ENCODE results near the gene ANKRD62. TPM values are rescaled to one million over a fixed set of nuclear protein-coding genes. Genes with fewer than 3 reads are reported as not detected.
A peak's percentile ranks its signal among the peaks of the same experiment; 100 is the strongest.

Gene ANKRD62
- total and polyA plus RNA-seq, 4 donors = 0.06 to 0.14 (median 0.09) TPM

- Histone ChIP-seq H3K36me3 (ENCODE audit: control insufficient read depth, insufficient read depth, low read length) (no peaks in the 10 kb centered on the region), H3K9me3 (ENCODE audit: control insufficient read depth, insufficient read depth, low read length) (no peaks in the 10 kb centered on the region), H3K4me3 (ENCODE audit: low read depth, low read length) (no peak overlapping the region), H3K27me3 (ENCODE audit: control insufficient read depth, insufficient read depth, low read length) (no peaks in the 10 kb centered on the region), H3K4me1 (ENCODE audit: control insufficient read depth, insufficient read depth, low read length) (no peaks in the 10 kb centered on the region), H3K27ac (ENCODE audit: low read depth, low read length) (no peak overlapping the region)
- 95% methylated on average over 17 of the region's 17 CpGs for WGBS (ENCODE audit: insufficient coverage)
- DNase-seq (ENCODE audit: low read depth in 4 of 6, low spot score in 6 of 6) = no peak
These were observed 1.0 kb upstream of the ANKRD62 start for GRCh38 chr18:12092398-12093229.

DNA sequence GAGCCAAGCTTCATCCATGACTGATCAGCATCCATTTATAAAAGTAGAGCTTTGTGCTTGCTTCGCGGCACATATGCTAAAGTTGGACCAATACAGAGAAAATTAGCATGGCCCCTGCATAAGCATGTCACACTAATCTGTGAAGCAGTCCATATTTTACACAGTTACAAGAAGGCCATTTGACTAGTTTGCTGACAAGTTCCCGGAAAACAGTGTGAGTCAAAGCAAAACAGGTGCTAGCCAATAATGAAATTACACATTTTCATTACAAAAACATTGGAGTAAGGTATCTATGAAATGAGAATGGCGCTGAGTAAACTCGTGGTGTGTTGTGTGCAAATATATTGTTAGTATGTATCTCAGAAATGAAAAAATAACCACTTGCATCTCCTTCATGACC, 4.7 kb downstream of the ANKRD62 start:
- 95% methylated on average over 2 of the region's 5 CpGs for WGBS (ENCODE audit: insufficient coverage)
- Histone ChIP-seq H3K4me1 (ENCODE audit: control insufficient read depth, insufficient read depth, low read length) (no peaks in the 10 kb centered on the region), H3K4me3 (ENCODE audit: low read depth, low read length) (no peak overlapping the region), H3K27me3 (ENCODE audit: control insufficient read depth, insufficient read depth, low read length) (no peaks in the 10 kb centered on the region), H3K36me3 (ENCODE audit: control insufficient read depth, insufficient read depth, low read length) (no peaks in the 10 kb centered on the region), H3K27ac (ENCODE audit: low read depth, low read length) (no peak overlapping the region), H3K9me3 (ENCODE audit: control insufficient read depth, insufficient read depth, low read length) (no peaks in the 10 kb centered on the region)
- DNase-seq (ENCODE audit: low read depth in 4 of 6, low spot score in 6 of 6) = no peak

DNA sequence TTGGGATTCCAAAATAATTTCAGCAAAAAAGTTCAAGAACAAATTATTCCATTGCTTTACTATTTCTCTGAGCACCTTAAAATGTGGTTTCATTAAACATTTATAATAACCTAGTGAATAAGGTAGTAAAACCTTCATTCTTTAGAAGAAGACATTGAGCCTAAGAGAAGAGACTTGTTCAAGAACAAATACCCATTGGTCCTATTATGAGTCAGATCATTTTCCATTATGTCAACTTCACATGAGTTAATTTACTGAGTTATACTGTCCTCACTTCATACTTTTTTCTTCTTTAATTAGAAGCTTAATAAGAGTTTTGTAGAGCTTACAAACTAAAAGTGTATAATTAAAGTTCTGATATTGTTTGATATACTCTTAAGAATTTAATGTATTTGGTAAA, 5.5 kb downstream of the ANKRD62 start:
- H3K4me3 ChIP-seq (ENCODE audit: low read depth, low read length) = no peak overlapping the region
- H3K36me3 ChIP-seq (ENCODE audit: control insufficient read depth, insufficient read depth, low read length) = no peaks in the 10 kb centered on the region
- no peaks in the 10 kb centered on the region for H3K4me1 ChIP-seq (ENCODE audit: control insufficient read depth, insufficient read depth, low read length)
- H3K27me3 ChIP-seq (ENCODE audit: control insufficient read depth, insufficient read depth, low read length) = no peaks in the 10 kb centered on the region
- H3K9me3 ChIP-seq (ENCODE audit: control insufficient read depth, insufficient read depth, low read length) = no peaks in the 10 kb centered on the region
- no peak for DNase-seq (ENCODE audit: low read depth in 4 of 6, low spot score in 6 of 6)
- no peak overlapping the region for H3K27ac ChIP-seq (ENCODE audit: low read depth, low read length)

DNA sequence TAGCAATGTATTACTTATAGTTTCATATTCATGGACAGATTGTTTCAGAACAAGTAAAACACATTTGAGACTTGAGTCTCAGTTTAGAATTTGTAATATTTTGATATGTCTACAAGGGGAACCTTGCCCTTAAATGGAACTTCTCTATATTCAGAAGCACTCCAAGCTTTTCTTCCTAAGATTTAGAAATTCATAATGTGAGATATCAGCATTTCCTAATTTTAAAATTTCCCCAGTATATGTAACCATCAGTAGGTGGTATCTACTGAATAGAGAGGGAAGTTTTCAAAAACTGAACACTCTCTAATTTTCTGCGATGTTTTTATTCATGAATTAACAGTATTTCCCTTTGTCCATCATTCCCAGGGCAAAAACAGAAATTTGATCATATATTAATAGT, 7.6 kb downstream of the ANKRD62 start:
- no peak overlapping the region for H3K4me3 ChIP-seq (ENCODE audit: low read depth, low read length)
- WGBS (ENCODE audit: insufficient coverage) = no CpG with 5 or more reads among the region's 1 CpG
- H3K9me3 ChIP-seq (ENCODE audit: control insufficient read depth, insufficient read depth, low read length) = no peaks in the 10 kb centered on the region
- no peak for DNase-seq (ENCODE audit: low read depth in 4 of 6, low spot score in 6 of 6)
- H3K4me1 ChIP-seq (ENCODE audit: control insufficient read depth, insufficient read depth, low read length) = no peaks in the 10 kb centered on the region
- H3K36me3 ChIP-seq (ENCODE audit: control insufficient read depth, insufficient read depth, low read length) = no peaks in the 10 kb centered on the region
- no peak overlapping the region for H3K27ac ChIP-seq (ENCODE audit: low read depth, low read length)
- no peaks in the 10 kb centered on the region for H3K27me3 ChIP-seq (ENCODE audit: control insufficient read depth, insufficient read depth, low read length)

DNA sequence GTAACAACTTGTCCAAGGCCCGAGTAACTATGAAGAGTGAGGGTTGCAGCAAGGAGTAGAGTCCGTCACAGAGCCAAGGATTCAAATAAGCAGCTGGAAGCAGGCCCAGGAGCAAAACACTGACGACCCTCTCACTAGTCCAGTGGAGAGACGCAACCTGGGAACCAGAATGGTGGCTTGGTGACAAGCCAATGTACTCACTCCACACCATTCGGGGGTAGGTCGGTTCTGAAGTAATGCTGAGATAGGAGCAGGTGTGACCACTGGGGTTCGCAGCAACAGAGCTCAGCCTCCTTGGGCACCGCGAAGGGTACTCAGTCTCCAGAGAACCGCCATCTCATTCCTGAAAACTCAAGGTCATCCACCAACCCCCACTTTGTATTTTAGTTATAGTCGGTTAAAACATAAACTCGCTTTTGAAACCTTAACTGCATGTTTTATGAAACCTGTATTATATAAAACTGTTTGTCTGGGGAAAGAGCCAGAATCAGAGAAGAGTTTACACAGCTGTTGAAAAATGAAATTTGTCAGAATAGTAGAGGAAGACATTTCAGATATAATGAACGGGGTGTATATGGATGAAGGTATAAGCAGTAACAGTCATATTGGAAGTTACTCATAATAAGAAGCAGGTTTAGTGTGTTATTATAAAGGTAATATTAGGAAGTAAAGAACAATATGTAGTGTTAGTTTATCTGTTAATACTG, 8.6 kb downstream of the ANKRD62 start:
- Histone ChIP-seq H3K36me3 (ENCODE audit: control insufficient read depth, insufficient read depth, low read length) (no peaks in the 10 kb centered on the region), H3K4me3 (ENCODE audit: low read depth, low read length) (no peak overlapping the region), H3K9me3 (ENCODE audit: control insufficient read depth, insufficient read depth, low read length) (no peaks in the 10 kb centered on the region), H3K27me3 (ENCODE audit: control insufficient read depth, insufficient read depth, low read length) (no peaks in the 10 kb centered on the region), H3K4me1 (ENCODE audit: control insufficient read depth, insufficient read depth, low read length) (no peaks in the 10 kb centered on the region), H3K27ac (ENCODE audit: low read depth, low read length) (no peak overlapping the region)
- DNase-seq (ENCODE audit: low read depth in 4 of 6, low spot score in 6 of 6) = no peak
- 57% methylated on average over 5 of the region's 13 CpGs for WGBS (ENCODE audit: insufficient coverage)

DNA sequence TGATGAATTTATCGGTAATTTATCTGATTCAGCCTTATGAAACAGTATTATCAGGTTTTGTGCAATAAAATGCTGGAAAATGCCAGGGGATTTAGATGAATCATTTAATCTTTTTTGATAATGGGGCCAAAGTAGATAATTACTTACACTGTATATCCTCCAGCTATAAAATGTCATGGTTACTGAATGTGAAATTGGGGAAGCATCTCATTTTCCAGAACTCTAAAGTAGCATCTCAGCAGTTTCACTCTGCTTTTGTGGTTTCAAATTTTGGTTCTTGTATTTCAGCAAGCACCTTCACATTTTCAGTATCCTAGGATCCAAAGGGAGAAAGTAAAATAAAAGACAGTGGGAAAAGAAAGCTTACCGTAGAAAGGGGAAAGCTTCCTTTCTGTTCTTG, 12.8 kb downstream of the ANKRD62 start:
- no peak overlapping the region for H3K27ac ChIP-seq (ENCODE audit: low read depth, low read length)
- no peak overlapping the region for H3K4me3 ChIP-seq (ENCODE audit: low read depth, low read length)
- H3K36me3 ChIP-seq (ENCODE audit: control insufficient read depth, insufficient read depth, low read length) = no peaks in the 10 kb centered on the region
- H3K4me1 ChIP-seq (ENCODE audit: control insufficient read depth, insufficient read depth, low read length) = no peaks in the 10 kb centered on the region
- H3K27me3 ChIP-seq (ENCODE audit: control insufficient read depth, insufficient read depth, low read length) = no peaks in the 10 kb centered on the region
- peak in 1 of 6 donors; percentile 5 for DNase-seq (ENCODE audit: low read depth in 4 of 6, low spot score in 6 of 6)
- no CpG with 5 or more reads among the region's 2 CpGs for WGBS (ENCODE audit: insufficient coverage)
- peaks cover 1% of the 10 kb centered on the region for H3K9me3 ChIP-seq (ENCODE audit: control insufficient read depth, insufficient read depth, low read length)

DNA sequence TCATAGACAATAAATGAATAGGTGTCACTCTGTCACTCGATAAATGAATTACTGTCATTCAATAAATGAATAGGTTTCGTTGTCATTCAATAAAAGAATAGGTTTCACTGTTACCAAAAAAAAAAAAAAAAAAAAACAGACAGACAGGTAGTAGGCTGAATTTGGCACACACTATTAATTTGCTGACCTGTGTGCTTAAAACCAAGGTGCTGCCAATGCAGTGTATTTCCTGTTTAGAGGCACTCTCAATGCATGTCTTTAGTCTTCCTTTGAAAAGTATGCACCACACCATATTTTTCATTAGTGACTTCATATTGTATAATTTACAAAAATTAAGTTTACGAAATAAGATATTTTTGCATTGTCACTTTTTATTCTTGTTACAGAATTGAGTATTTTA, 16.2 kb downstream of the ANKRD62 start:
- Histone ChIP-seq H3K27ac (ENCODE audit: low read depth, low read length) (no peak overlapping the region), H3K9me3 (ENCODE audit: control insufficient read depth, insufficient read depth, low read length) (peaks cover 1% of the 10 kb centered on the region), H3K27me3 (ENCODE audit: control insufficient read depth, insufficient read depth, low read length) (no peaks in the 10 kb centered on the region), H3K4me1 (ENCODE audit: control insufficient read depth, insufficient read depth, low read length) (no peaks in the 10 kb centered on the region), H3K4me3 (ENCODE audit: low read depth, low read length) (no peak overlapping the region), H3K36me3 (ENCODE audit: control insufficient read depth, insufficient read depth, low read length) (no peaks in the 10 kb centered on the region)
- DNase-seq (ENCODE audit: low read depth in 4 of 6, low spot score in 6 of 6) = no peak
- no CpG with 5 or more reads among the region's 3 CpGs for WGBS (ENCODE audit: insufficient coverage)

DNA sequence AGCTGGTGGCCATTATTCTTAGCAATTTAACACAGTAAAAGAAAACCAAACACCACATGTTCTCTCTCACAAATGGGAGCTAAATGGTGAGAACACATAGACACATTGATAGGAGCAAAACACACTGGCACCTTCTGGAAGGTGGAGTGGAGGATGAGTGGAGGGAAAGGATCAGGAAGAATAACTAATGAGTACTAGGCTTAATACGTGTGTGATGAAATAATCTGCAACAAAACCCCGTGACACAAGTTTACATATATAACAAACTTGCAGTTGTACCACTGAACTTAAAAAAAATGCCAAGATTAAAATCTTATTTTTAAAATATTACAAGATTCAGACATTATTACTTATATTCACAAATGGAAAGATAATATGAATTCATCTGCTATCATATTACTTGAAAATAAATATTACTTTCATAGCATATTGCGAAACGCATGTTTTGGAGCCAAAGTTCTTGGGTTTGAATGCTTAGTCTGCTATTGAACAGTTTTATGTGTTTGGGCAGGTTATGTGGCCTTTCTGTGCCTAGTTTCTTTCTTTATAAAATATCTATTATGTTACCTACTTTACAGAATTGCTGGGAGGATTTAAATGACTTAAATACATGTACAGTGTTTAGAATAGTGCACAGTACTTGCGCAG, 20.5 kb downstream of the ANKRD62 start:
- DNase-seq (ENCODE audit: low read depth in 4 of 6, low spot score in 6 of 6) = no peak
- Histone ChIP-seq H3K27me3 (ENCODE audit: control insufficient read depth, insufficient read depth, low read length) (no peaks in the 10 kb centered on the region), H3K4me3 (ENCODE audit: low read depth, low read length) (no peak overlapping the region), H3K9me3 (ENCODE audit: control insufficient read depth, insufficient read depth, low read length) (no peaks in the 10 kb centered on the region), H3K4me1 (ENCODE audit: control insufficient read depth, insufficient read depth, low read length) (no peaks in the 10 kb centered on the region), H3K36me3 (ENCODE audit: control insufficient read depth, insufficient read depth, low read length) (no peaks in the 10 kb centered on the region), H3K27ac (ENCODE audit: low read depth, low read length) (no peak overlapping the region)
- no CpG with 5 or more reads among the region's 5 CpGs for WGBS (ENCODE audit: insufficient coverage)

GRCh38 chr18:12119358-12119757, 25.7 kb downstream of the ANKRD62 start:
- H3K36me3 ChIP-seq (ENCODE audit: control insufficient read depth, insufficient read depth, low read length) = no peaks in the 10 kb centered on the region
- no peak overlapping the region for H3K27ac ChIP-seq (ENCODE audit: low read depth, low read length)
- WGBS (ENCODE audit: insufficient coverage) = no CpG with 5 or more reads among the region's 2 CpGs
- H3K9me3 ChIP-seq (ENCODE audit: control insufficient read depth, insufficient read depth, low read length) = no peaks in the 10 kb centered on the region
- no peaks in the 10 kb centered on the region for H3K4me1 ChIP-seq (ENCODE audit: control insufficient read depth, insufficient read depth, low read length)
- no peaks in the 10 kb centered on the region for H3K27me3 ChIP-seq (ENCODE audit: control insufficient read depth, insufficient read depth, low read length)
- no peak for DNase-seq (ENCODE audit: low read depth in 4 of 6, low spot score in 6 of 6)
- H3K4me3 ChIP-seq (ENCODE audit: low read depth, low read length) = no peak overlapping the region

Data from spinal cord (tissue), 10 donors.